ENCODE data around the gene MAP3K19. TPM values are rescaled to one million over a fixed set of nuclear protein-coding genes. Genes with fewer than 3 reads are reported as not detected.

Gene MAP3K19
- total RNA-seq, 2 donors from 2014 or later, result not detected

Other genes starting within 250 kb of the MAP3K19 start
- not detected for gene ACMSD, start 208.8 kb downstream of the MAP3K19 start, total RNA-seq
- gene CCNT2, start 128.6 kb downstream of the MAP3K19 start, total RNA-seq, result 10 to 100 TPM; 20.3 to 24.2 TPM
- 10 to 100 TPM; 33.3 to 38.9 TPM for gene RAB3GAP1, start 4.8 kb upstream of the MAP3K19 start, total RNA-seq

All from left cardiac atrium (tissue), 2 donors.